ENCODE measurements around the gene COMP. TPM values are rescaled to one million over a fixed set of nuclear protein-coding genes. Genes with fewer than 3 reads are reported as not detected.
"Not testable (repeated sequence)": the region's sequence is repeated elsewhere in the genome, so short reads cannot be mapped to it uniquely, and the experiment has no call there.

COMP gene
- total RNA-seq, 4 donors from 2014 or later = 0.76 TPM; not detected in 3

GRCh38 chr19:18830488-18830887, 39.4 kb upstream of the COMP start:
- no peak for DNase-seq
- no peak for TF ChIP-seq CTCF (IDR thresholded peaks at IDR 0.05)
- TF ChIP-seq POLR2A (IDR thresholded peaks at IDR 0.05) = no peak
- Histone ChIP-seq H3K27ac (no peak overlapping the region), H3K36me3 (no peaks in the 10 kb centered on the region), H3K4me1 (peaks cover 0 to 6% of the 10 kb centered on the region in 2 donors), H3K4me3 (no peak overlapping the region), H3K27me3 (no peaks in the 10 kb centered on the region), H3K9me3 (no peaks in the 10 kb centered on the region)
- intact Hi-C loops (cut with DNase I; ENCODE audit: low total_unique reads) = no loop called here

- TF ChIP-seq POLR2A (IDR thresholded peaks at IDR 0.05) = no peak
- TF ChIP-seq CTCF (IDR thresholded peaks at IDR 0.05) = no peak
- Histone ChIP-seq H3K4me3 (no peak overlapping the region), H3K27ac (no peak overlapping the region), H3K36me3 (no peaks in the 10 kb centered on the region), H3K9me3 (no peaks in the 10 kb centered on the region), H3K4me1 (no peaks in the 10 kb centered on the region), H3K27me3 (no peaks in the 10 kb centered on the region)
- intact Hi-C loops (cut with DNase I; ENCODE audit: low total_unique reads) = no loop called here
- no peak for DNase-seq
Observed at GRCh38 chr19:18828786-18829185, 37.7 kb upstream of the COMP start.

GRCh38 chr19:18817574-18817973, 26.5 kb upstream of the COMP start:
- no peak overlapping the region for H3K4me3 ChIP-seq
- H3K4me1 ChIP-seq = no peaks in the 10 kb centered on the region
- H3K27ac ChIP-seq = no peak overlapping the region
- H3K9me3 ChIP-seq = no peaks in the 10 kb centered on the region
- intact Hi-C loops (cut with DNase I; ENCODE audit: low total_unique reads) = no loop called here
- H3K27me3 ChIP-seq = no peaks in the 10 kb centered on the region
- TF ChIP-seq POLR2A (IDR thresholded peaks at IDR 0.05) (no peak), CTCF (IDR thresholded peaks at IDR 0.05) (no peak)
- no peak for DNase-seq
- H3K36me3 ChIP-seq = no peaks in the 10 kb centered on the region

- H3K4me3 ChIP-seq; H3K36me3 ChIP-seq; H3K27ac ChIP-seq; H3K9me3 ChIP-seq; intact Hi-C loops (cut with DNase I; ENCODE audit: low total_unique reads); H3K4me1 ChIP-seq; H3K27me3 ChIP-seq; DNase-seq: not testable (repeated sequence)
Observed at GRCh38 chr19:18816645-18817044, 25.5 kb upstream of the COMP start.

- Histone ChIP-seq H3K9me3 (no peaks in the 10 kb centered on the region), H3K27ac (no peak overlapping the region), H3K36me3 (no peaks in the 10 kb centered on the region), H3K4me1 (no peaks in the 10 kb centered on the region), H3K4me3 (no peak overlapping the region), H3K27me3 (no peaks in the 10 kb centered on the region)
- no peak for TF ChIP-seq POLR2A (IDR thresholded peaks at IDR 0.05)
- TF ChIP-seq CTCF (IDR thresholded peaks at IDR 0.05) = no peak
- DNase-seq = no peak
- intact Hi-C loops (cut with DNase I; ENCODE audit: low total_unique reads) = no loop called here
Observed at GRCh38 chr19:18815673-18816072, 24.6 kb upstream of the COMP start.

- no peaks in the 10 kb centered on the region for H3K9me3 ChIP-seq
- no peak overlapping the region for H3K27ac ChIP-seq
- H3K4me3 ChIP-seq = no peak overlapping the region
- peak in 1 of 2 donors; percentile 42 for DNase-seq
- intact Hi-C loops (cut with DNase I; ENCODE audit: low total_unique reads) = no loop called here
- no peaks in the 10 kb centered on the region for H3K27me3 ChIP-seq
- no peaks in the 10 kb centered on the region for H3K36me3 ChIP-seq
- H3K4me1 ChIP-seq = no peaks in the 10 kb centered on the region
- TF ChIP-seq CTCF (IDR thresholded peaks at IDR 0.05) = peak in 1 of 4 experiments; percentile 12
- TF ChIP-seq POLR2A (IDR thresholded peaks at IDR 0.05) = no peak
Observed at GRCh38 chr19:18814063-18814462, 23.0 kb upstream of the COMP start.

GRCh38 chr19:18811638-18812037, 20.5 kb upstream of the COMP start:
- H3K27ac ChIP-seq; H3K9me3 ChIP-seq; intact Hi-C loops (cut with DNase I; ENCODE audit: low total_unique reads); DNase-seq; H3K27me3 ChIP-seq; H3K4me1 ChIP-seq; H3K4me3 ChIP-seq; H3K36me3 ChIP-seq: not testable (repeated sequence)
